Stimulated activated CD4-positive, alpha-beta T cell treated with anti-CD3 and anti-CD28 coated beads, TNF-alpha, amount 100 ng/mL, for 48 hours (primary cell): ENCODE data around the gene CHD6.

Experiments
- DNase-seq, 3 donors: peaks; one replicate each; pipeline ENCODE4 v3.0.0-alpha.2; 2020; ENCODE audit warnings: low read depth in 3 of 3

The CHD6 gene

GRCh38 chr20:41623625-41624375 lies 5.6 kb upstream of the CHD6 start:
- DNase-seq: no peak

- DNase-seq: no peak
Observed at GRCh38 chr20:41622584-41622983, 4.4 kb upstream of the CHD6 start.

- DNase-seq: no peak
Observed at GRCh38 chr20:41621971-41622370, 3.8 kb upstream of the CHD6 start.

- no peak for DNase-seq
Observed at GRCh38 chr20:41621421-41621820, 3.2 kb upstream of the CHD6 start.

GRCh38 chr20:41619360-41620100 lies 1.4 kb upstream of the CHD6 start:
- DNase-seq: no peak

- DNase-seq: no peak
Observed at GRCh38 chr20:41618807-41619311, 682 bp upstream of the CHD6 start.

- DNase-seq: no peak
Observed at GRCh38 chr20:41617059-41617901, 897 bp downstream of the CHD6 start.

- DNase-seq: no peak
Observed at GRCh38 chr20:41616228-41616627, 1.9 kb downstream of the CHD6 start.

- DNase-seq: no peak
Observed at GRCh38 chr20:41615676-41616075, 2.5 kb downstream of the CHD6 start.

- DNase-seq: no peak
Observed at GRCh38 chr20:41615110-41615509, 3.1 kb downstream of the CHD6 start.

- DNase-seq: no peak
Observed at GRCh38 chr20:41613321-41613720, 4.9 kb downstream of the CHD6 start.

GRCh38 chr20:41609474-41609873 lies 8.7 kb downstream of the CHD6 start:
- DNase-seq: no peak

GRCh38 chr20:41608606-41609005 lies 9.6 kb downstream of the CHD6 start:
- DNase-seq: no peak

- no peak for DNase-seq
Observed at GRCh38 chr20:41607791-41608190, 10.4 kb downstream of the CHD6 start.

- DNase-seq: no peak
Observed at GRCh38 chr20:41604002-41604401, 14.2 kb downstream of the CHD6 start.

- DNase-seq: no peak
Observed at GRCh38 chr20:41601742-41602141, 16.4 kb downstream of the CHD6 start.

GRCh38 chr20:41600926-41601631 lies 17.1 kb downstream of the CHD6 start:
- DNase-seq: no peak

- DNase-seq: no peak
Observed at GRCh38 chr20:41599699-41600104, 18.5 kb downstream of the CHD6 start.

- no peak for DNase-seq
Observed at GRCh38 chr20:41598719-41599118, 19.5 kb downstream of the CHD6 start.

- no peak for DNase-seq
Observed at GRCh38 chr20:41594514-41595322, 23.5 kb downstream of the CHD6 start.
